Activated T-cell treated with anti-CD3 and anti-CD28 coated beads, Interleukin-2, amount 50 U/mL, for 4 hours (primary cell): Measurements from ENCODE around the gene PDZRN4. TPM values are rescaled to one million over a fixed set of nuclear protein-coding genes. Genes with fewer than 3 reads are reported as not detected.

ENCODE experiments used
- ATAC-seq, 2 donors: fragments of 200-7000 bp; cut with Tn5 transposase; one replicate each; pipeline ENCODE4 v1.10.0; 2021
- DNase-seq: peaks from one replicate; pipeline ENCODE4 v3.0.0-alpha.2; 2020
- H3K27me3 Mint-ChIP-seq: one replicate; pipeline ENCODE4 v1.8.0; 2021; ENCODE audit warnings: low read depth, mixed read lengths
- H3K36me3 Mint-ChIP-seq: one replicate; pipeline ENCODE4 v1.8.0; 2022; ENCODE audit warnings: mixed read lengths; ENCODE audit not compliant: insufficient read depth
- H3K4me1 Mint-ChIP-seq: one replicate; pipeline ENCODE4 v1.8.0; 2021; ENCODE audit warnings: low read depth, mixed read lengths
- H3K4me3 Mint-ChIP-seq: one replicate; pipeline ENCODE4 v1.8.0; 2021; ENCODE audit warnings: mild to moderate bottlenecking, moderate library complexity, mixed read lengths
- H3K9me3 Mint-ChIP-seq: one replicate; pipeline ENCODE4 v1.8.0; 2021; ENCODE audit warnings: mixed read lengths
- total RNA-seq, 3 donors: library from RNA; stranded (reverse); gene quantifications; one replicate each; pipeline ENCODE4 v1.2.1, GENCODE V29; 2021

Gene PDZRN4
- total RNA-seq, 3 donors from 2014 or later: not detected

- Mint-ChIP-seq H3K9me3 (no peaks in the 10 kb centered on the region), H3K27me3 (peaks cover 3% of the 10 kb centered on the region), H3K36me3 (no peaks in the 10 kb centered on the region), H3K4me1 (no peaks in the 10 kb centered on the region), H3K4me3 (no peak overlapping the region)
- ATAC-seq (no peak), DNase-seq (no peak)
Observed at GRCh38 chr12:41556176-41556575, 368.1 kb downstream of the PDZRN4 start.

DNA sequence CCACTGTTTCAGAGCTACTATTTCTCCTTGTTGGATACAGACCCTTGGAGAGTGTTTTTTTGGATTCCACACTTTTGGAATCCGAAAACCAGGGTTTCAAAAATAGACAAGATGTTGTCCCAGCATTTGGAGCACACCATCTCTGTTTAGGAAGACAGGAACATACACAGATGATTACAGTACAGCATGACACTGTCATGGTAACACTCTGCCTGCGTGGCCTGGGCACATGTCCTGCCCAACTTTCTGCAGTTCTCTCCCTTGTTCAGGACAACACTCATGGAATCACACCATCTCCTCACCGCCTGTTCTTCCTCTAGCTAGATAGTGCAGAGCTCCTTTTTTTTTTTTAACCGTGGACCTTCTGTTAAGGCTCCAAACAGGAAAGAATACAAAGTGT, 369.2 kb downstream of the PDZRN4 start:
- DNase-seq (no peak), ATAC-seq (no peak)
- H3K36me3 Mint-ChIP-seq: no peaks in the 10 kb centered on the region
- peaks cover 3% of the 10 kb centered on the region for H3K27me3 Mint-ChIP-seq
- no peaks in the 10 kb centered on the region for H3K4me1 Mint-ChIP-seq
- H3K9me3 Mint-ChIP-seq: no peaks in the 10 kb centered on the region
- H3K4me3 Mint-ChIP-seq: no peak overlapping the region

GRCh38 chr12:41558671-41559070, 370.6 kb downstream of the PDZRN4 start:
- ATAC-seq: no peak
- H3K4me3 Mint-ChIP-seq: no peak overlapping the region
- no peaks in the 10 kb centered on the region for H3K4me1 Mint-ChIP-seq
- no peak for DNase-seq
- H3K36me3 Mint-ChIP-seq: no peaks in the 10 kb centered on the region
- peaks cover 3% of the 10 kb centered on the region for H3K27me3 Mint-ChIP-seq
- no peaks in the 10 kb centered on the region for H3K9me3 Mint-ChIP-seq

DNA sequence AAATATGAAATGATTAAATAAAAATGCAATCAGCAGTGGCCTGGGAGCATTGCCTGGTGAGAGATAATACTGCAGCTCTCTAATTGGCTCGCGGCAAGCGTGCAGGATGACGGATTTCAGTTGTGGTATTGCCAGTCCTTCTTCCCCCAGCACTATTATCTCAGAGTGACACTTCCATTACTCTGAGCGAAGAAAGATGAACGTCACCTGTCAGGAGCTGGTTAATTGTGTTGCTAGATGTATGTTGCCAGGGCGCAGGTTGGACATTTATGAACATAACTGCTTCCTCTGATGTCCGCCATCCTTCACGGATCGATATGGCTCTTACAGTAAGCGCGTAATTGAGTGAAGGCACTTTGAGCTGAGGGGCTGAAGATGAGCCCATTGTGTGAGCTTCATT, 374.9 kb downstream of the PDZRN4 start:
- Mint-ChIP-seq H3K27me3 (no peaks in the 10 kb centered on the region), H3K4me3 (no peak overlapping the region), H3K9me3 (no peaks in the 10 kb centered on the region), H3K36me3 (no peaks in the 10 kb centered on the region), H3K4me1 (no peaks in the 10 kb centered on the region)
- ATAC-seq (no peak), DNase-seq (no peak)

DNA sequence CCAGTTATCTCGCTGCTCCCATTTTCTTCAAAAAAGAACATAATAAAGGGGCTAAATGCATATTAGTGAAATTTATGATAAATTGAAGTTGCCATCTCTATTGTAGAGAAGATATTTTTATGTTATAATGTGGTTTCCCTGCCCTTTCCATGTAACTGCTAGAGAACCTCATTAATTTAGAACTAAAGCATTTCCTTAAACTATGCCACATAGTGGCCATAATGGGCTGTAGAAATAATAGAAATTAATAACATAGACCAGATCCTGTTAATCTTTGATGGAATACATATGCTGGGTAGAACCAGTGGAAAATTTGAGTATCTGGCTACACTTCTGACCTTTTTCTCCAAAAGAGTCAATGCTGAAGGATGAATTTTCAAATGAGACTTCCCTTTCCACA, 376.7 kb downstream of the PDZRN4 start:
- DNase-seq: no peak
- no peak for ATAC-seq
- Mint-ChIP-seq H3K4me3 (no peak overlapping the region), H3K9me3 (no peaks in the 10 kb centered on the region), H3K36me3 (no peaks in the 10 kb centered on the region), H3K4me1 (no peaks in the 10 kb centered on the region), H3K27me3 (no peaks in the 10 kb centered on the region)

- no peaks in the 10 kb centered on the region for H3K4me1 Mint-ChIP-seq
- no peaks in the 10 kb centered on the region for H3K36me3 Mint-ChIP-seq
- DNase-seq: no peak
- H3K9me3 Mint-ChIP-seq: no peaks in the 10 kb centered on the region
- ATAC-seq: no peak
- no peaks in the 10 kb centered on the region for H3K27me3 Mint-ChIP-seq
- H3K4me3 Mint-ChIP-seq: no peak overlapping the region
Observed at GRCh38 chr12:41566703-41567102, 378.6 kb downstream of the PDZRN4 start.

GRCh38 chr12:41573445-41573844, 385.3 kb downstream of the PDZRN4 start:
- H3K4me3 Mint-ChIP-seq: no peak overlapping the region
- H3K9me3 Mint-ChIP-seq: no peaks in the 10 kb centered on the region
- H3K4me1 Mint-ChIP-seq: no peaks in the 10 kb centered on the region
- H3K36me3 Mint-ChIP-seq: no peaks in the 10 kb centered on the region
- no peak for DNase-seq
- no peaks in the 10 kb centered on the region for H3K27me3 Mint-ChIP-seq
- no peak for ATAC-seq

DNA sequence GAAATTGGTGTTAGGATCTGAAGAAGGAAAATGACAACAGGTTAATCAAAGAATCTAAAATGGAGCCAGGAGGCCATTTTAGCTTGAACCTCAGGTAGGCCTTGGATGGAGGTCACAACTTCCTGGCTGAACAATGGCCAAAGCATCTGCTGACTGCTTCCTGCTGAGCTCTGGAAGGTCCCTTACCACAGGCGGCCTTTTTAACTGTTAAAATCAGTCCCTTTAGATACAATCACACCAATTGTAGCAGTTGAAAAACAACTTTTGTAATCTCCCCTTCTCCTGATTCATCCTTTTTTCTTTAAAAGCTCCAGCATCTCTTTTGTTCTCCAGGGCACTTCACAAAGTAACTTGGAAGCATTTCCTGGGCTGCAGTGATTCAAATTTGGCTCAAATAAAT, 388.8 kb downstream of the PDZRN4 start:
- Mint-ChIP-seq H3K36me3 (no peaks in the 10 kb centered on the region), H3K27me3 (no peaks in the 10 kb centered on the region), H3K4me1 (no peaks in the 10 kb centered on the region), H3K4me3 (no peak overlapping the region), H3K9me3 (no peaks in the 10 kb centered on the region)
- DNase-seq (no peak), ATAC-seq (no peak)

- no peaks in the 10 kb centered on the region for H3K4me1 Mint-ChIP-seq
- no peak overlapping the region for H3K4me3 Mint-ChIP-seq
- H3K9me3 Mint-ChIP-seq: no peaks in the 10 kb centered on the region
- DNase-seq (no peak), ATAC-seq (no peak)
- no peaks in the 10 kb centered on the region for H3K27me3 Mint-ChIP-seq
- no peaks in the 10 kb centered on the region for H3K36me3 Mint-ChIP-seq
Observed at GRCh38 chr12:41577995-41578394, 389.9 kb downstream of the PDZRN4 start.

GRCh38 chr12:41585784-41586183, 397.7 kb downstream of the PDZRN4 start:
- peak in 1 of 2 donors; percentile 35 for ATAC-seq
- Mint-ChIP-seq H3K27me3 (no peaks in the 10 kb centered on the region), H3K9me3 (no peaks in the 10 kb centered on the region), H3K4me3 (no peak overlapping the region), H3K36me3 (no peaks in the 10 kb centered on the region), H3K4me1 (no peaks in the 10 kb centered on the region)
- DNase-seq: no peak

DNA sequence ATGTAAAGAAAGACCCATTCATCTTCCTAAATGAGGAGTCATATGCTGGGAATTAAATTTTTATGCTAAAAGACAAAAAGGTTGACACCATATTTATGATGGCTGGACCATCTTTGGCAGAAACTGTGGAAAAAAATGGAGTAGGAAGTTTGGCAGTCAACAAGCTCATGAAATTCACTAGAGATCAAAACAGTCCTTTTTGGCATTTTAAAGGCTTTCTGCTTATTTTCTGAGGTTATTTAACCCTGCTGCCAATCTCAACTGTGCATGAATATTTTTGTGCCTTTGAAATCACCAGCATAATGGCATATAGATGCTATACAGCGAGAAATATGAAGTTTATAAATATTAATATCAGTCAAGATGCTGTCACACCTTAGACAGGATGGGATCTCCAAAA, 399.5 kb downstream of the PDZRN4 start:
- Mint-ChIP-seq H3K27me3 (no peaks in the 10 kb centered on the region), H3K4me3 (no peak overlapping the region), H3K9me3 (no peaks in the 10 kb centered on the region), H3K4me1 (no peaks in the 10 kb centered on the region), H3K36me3 (no peaks in the 10 kb centered on the region)
- DNase-seq: no peak
- no peak for ATAC-seq

- no peak for ATAC-seq
- no peaks in the 10 kb centered on the region for H3K27me3 Mint-ChIP-seq
- H3K4me1 Mint-ChIP-seq: no peaks in the 10 kb centered on the region
- no peak for DNase-seq
- no peaks in the 10 kb centered on the region for H3K36me3 Mint-ChIP-seq
- H3K9me3 Mint-ChIP-seq: no peaks in the 10 kb centered on the region
- no peak overlapping the region for H3K4me3 Mint-ChIP-seq
Observed at GRCh38 chr12:41589878-41590277, 401.8 kb downstream of the PDZRN4 start.

- no peaks in the 10 kb centered on the region for H3K4me1 Mint-ChIP-seq
- H3K27me3 Mint-ChIP-seq: no peaks in the 10 kb centered on the region
- no peaks in the 10 kb centered on the region for H3K36me3 Mint-ChIP-seq
- H3K4me3 Mint-ChIP-seq: no peak overlapping the region
- no peaks in the 10 kb centered on the region for H3K9me3 Mint-ChIP-seq
- ATAC-seq (no peak), DNase-seq (no peak)
Observed at GRCh38 chr12:41596190-41596589, 408.1 kb downstream of the PDZRN4 start.

DNA sequence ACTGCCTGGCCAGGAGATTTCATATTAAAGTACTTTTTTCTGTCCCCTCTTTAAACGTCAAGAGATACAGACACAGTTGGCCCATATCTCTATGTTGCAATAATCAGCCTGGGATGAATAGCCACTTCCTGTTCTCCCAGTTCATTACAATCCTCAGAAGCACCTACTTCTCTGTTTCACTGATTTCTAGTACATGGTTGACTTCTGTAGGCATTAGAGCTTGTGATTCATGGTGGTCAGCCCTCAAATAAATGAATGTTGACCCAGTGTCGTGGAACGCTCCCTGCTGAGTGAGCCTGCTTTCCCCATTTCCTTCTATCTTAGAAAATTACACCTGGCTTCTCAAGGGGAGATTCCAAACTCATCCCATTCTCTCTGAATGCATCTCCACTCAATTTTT, 416.7 kb downstream of the PDZRN4 start:
- Mint-ChIP-seq H3K27me3 (peaks cover 2% of the 10 kb centered on the region), H3K4me3 (no peak overlapping the region), H3K9me3 (no peaks in the 10 kb centered on the region), H3K36me3 (no peaks in the 10 kb centered on the region), H3K4me1 (no peaks in the 10 kb centered on the region)
- DNase-seq: no peak
- no peak for ATAC-seq

DNA sequence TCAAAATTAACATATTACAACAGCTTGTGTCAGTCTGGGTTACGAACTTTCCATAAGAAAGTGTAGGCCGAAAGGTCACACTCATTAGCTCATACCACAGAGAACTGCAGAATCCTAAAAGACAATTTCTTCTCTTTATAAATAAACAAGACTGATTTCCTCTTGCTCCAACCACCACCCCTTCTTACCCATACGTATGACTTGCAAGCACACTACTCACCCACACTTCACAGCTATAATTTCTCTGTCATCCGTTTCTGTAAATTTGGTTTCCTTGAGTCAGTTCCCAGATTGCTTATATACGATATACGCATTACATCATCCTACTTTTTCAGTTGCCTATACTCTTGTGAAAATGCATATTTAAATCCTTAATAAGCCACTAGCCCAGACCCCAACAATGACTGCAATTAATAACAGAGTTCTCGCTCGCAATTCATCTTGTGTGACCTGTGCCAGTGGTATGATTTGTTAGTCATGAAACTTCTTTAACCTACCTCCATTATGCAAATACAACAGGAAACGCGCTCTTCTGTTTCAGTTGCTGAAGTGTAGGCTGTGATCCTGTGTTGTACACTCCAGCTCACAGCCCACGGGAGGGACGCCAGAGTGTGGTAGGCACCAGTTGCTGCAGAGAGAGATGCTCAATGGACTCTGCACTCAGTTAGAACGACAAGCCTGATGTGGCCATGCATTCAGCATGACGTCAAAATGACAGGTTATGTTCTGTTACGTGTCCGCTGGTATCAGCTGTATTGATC, 417.6 kb downstream of the PDZRN4 start:
- no peaks in the 10 kb centered on the region for H3K36me3 Mint-ChIP-seq
- no peak overlapping the region for H3K4me3 Mint-ChIP-seq
- peaks cover 2% of the 10 kb centered on the region for H3K27me3 Mint-ChIP-seq
- no peaks in the 10 kb centered on the region for H3K9me3 Mint-ChIP-seq
- no peak for DNase-seq
- no peaks in the 10 kb centered on the region for H3K4me1 Mint-ChIP-seq
- ATAC-seq: peak in 1 of 2 donors; percentile 46
